Astrocyte (in vitro differentiated cells and primary cell): ENCODE results near the gene SIRT3. TPM values are rescaled to one million over a fixed set of nuclear protein-coding genes. Genes with fewer than 3 reads are reported as not detected.
A peak's percentile ranks its signal among the peaks of the same experiment; 100 is the strongest.
"Not testable (repeated sequence)": the region's sequence is repeated elsewhere in the genome, so short reads cannot be mapped to it uniquely, and the experiment has no call there.

Experiments used
- DNase-seq: peaks from one replicate; pipeline ENCODE4 v3.0.0-alpha.2; 2010; ENCODE audit warnings: low read depth
- FAIRE-seq: peaks from 2 replicates; lab custom pipeline; 2011; peaks lifted over from hg19 to GRCh38; lab: Jason Lieb, UNC
- H2AFZ ChIP-seq: 2 replicates; pipeline ENCODE4 v1.6.0; 2012; ENCODE audit warnings: low read depth, low read length, inconsistent platforms
- H3K27ac ChIP-seq: 2 replicates; pipeline ENCODE4 v1.5.1; 2011; ENCODE audit warnings: low read depth, low read length, inconsistent platforms
- H3K27me3 ChIP-seq: 2 replicates; pipeline ENCODE4 v1.6.0; 2011; ENCODE audit warnings: low read length, inconsistent platforms; ENCODE audit not compliant: insufficient read depth
- H3K36me3 ChIP-seq: 2 replicates; pipeline ENCODE4 v1.5.1; 2011; ENCODE audit warnings: low read length, inconsistent platforms; ENCODE audit not compliant: insufficient read depth
- H3K4me1 ChIP-seq: 2 replicates; pipeline ENCODE4 v1.5.1; 2011; ENCODE audit warnings: low read length, inconsistent platforms; ENCODE audit not compliant: insufficient read depth
- H3K4me2 ChIP-seq: 2 replicates; pipeline ENCODE4 v1.6.0; 2012; ENCODE audit warnings: low read length, inconsistent platforms
- H3K4me3 ChIP-seq: 2 replicates; pipeline ENCODE4 v1.5.1; 2011; ENCODE audit warnings: low read depth, mild to moderate bottlenecking, low read length, inconsistent platforms; ENCODE audit not compliant: insufficient read depth
- H3K79me2 ChIP-seq: 2 replicates; pipeline ENCODE4 v1.6.0; 2012; ENCODE audit warnings: mild to moderate bottlenecking, low read length, inconsistent platforms; ENCODE audit not compliant: insufficient read depth
- H3K9ac ChIP-seq: 2 replicates; pipeline ENCODE4 v1.6.0; 2012; ENCODE audit warnings: mild to moderate bottlenecking, low read length, inconsistent platforms
- H3K9me3 ChIP-seq: 2 replicates; pipeline ENCODE4 v1.5.1; 2012; ENCODE audit warnings: low read depth, mild to moderate bottlenecking, low read length, inconsistent platforms; ENCODE audit not compliant: insufficient read depth
- H4K20me1 ChIP-seq: 2 replicates; pipeline ENCODE4 v1.6.0; 2012; ENCODE audit warnings: low read length, inconsistent platforms; ENCODE audit not compliant: insufficient read depth
- H3K27ac Mint-ChIP-seq: one replicate; pipeline ENCODE4 v1.8.0; 2021; ENCODE audit warnings: mild to moderate bottlenecking, mixed read lengths; ENCODE audit not compliant: unreplicated experiment
- H3K27me3 Mint-ChIP-seq: one replicate; pipeline ENCODE4 v1.8.0; 2021; ENCODE audit warnings: low read depth, mixed read lengths; ENCODE audit not compliant: unreplicated experiment
- H3K36me3 Mint-ChIP-seq: one replicate; pipeline ENCODE4 v1.8.0; 2021; ENCODE audit warnings: low read depth, mixed read lengths; ENCODE audit not compliant: unreplicated experiment
- H3K4me1 Mint-ChIP-seq: one replicate; pipeline ENCODE4 v1.8.0; 2021; ENCODE audit warnings: low read depth, mixed read lengths; ENCODE audit not compliant: unreplicated experiment
- H3K4me3 Mint-ChIP-seq: one replicate; pipeline ENCODE4 v1.8.0; 2021; ENCODE audit warnings: mild to moderate bottlenecking, moderate library complexity, mixed read lengths; ENCODE audit not compliant: unreplicated experiment
- H3K9me3 Mint-ChIP-seq: one replicate; pipeline ENCODE4 v1.8.0; 2021; ENCODE audit warnings: mild to moderate bottlenecking, mixed read lengths; ENCODE audit not compliant: unreplicated experiment
- EZH2 ChIP-seq: IDR thresholded peaks from 2 replicates; pipeline ENCODE4 v1.6.1; 2012; ENCODE audit warnings: mild to moderate bottlenecking, low read length, inconsistent platforms; ENCODE audit not compliant: insufficient read depth
- total RNA-seq: library from RNA; stranded (reverse); gene quantifications from 2 replicates; pipeline ENCODE4 v1.2.1, GENCODE V29; 2021
- TF ChIP-seq, protein P1 (sequence below): IDR thresholded peaks from 2 replicates; pipeline ENCODE4 v1.5.1; 2011; ENCODE audit warnings: low read depth, mild to moderate bottlenecking, inconsistent platforms, low read length, moderate library complexity; ENCODE audit not compliant: insufficient read depth

SIRT3 gene
- total RNA-seq, 1 donor from 2014 or later, result 10.9 TPM

DNA sequence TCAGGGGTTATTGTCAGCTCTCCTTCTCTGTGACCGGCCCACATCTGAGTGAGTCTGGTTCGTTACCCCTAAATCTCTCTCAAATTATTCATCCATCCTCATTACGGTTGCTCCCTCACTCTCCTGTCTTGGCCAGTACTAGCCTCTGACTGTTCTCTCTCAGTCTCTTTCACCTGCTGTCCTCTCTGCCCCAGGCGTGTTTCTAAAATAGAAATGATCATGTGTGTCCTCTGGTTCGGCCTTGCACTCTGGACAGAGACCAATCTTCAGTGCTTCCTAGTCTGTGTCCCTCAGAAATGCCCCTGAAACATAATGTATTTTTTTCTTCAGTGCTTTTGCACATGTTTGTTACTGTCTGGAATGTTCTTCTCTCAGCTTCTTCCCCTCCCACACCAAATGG, 5.5 kb upstream of the SIRT3 start:
- no peak for TF ChIP-seq EZH2
- TF ChIP-seq, protein P1, sequence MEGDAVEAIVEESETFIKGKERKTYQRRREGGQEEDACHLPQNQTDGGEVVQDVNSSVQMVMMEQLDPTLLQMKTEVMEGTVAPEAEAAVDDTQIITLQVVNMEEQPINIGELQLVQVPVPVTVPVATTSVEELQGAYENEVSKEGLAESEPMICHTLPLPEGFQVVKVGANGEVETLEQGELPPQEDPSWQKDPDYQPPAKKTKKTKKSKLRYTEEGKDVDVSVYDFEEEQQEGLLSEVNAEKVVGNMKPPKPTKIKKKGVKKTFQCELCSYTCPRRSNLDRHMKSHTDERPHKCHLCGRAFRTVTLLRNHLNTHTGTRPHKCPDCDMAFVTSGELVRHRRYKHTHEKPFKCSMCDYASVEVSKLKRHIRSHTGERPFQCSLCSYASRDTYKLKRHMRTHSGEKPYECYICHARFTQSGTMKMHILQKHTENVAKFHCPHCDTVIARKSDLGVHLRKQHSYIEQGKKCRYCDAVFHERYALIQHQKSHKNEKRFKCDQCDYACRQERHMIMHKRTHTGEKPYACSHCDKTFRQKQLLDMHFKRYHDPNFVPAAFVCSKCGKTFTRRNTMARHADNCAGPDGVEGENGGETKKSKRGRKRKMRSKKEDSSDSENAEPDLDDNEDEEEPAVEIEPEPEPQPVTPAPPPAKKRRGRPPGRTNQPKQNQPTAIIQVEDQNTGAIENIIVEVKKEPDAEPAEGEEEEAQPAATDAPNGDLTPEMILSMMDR, result no peak

DNA sequence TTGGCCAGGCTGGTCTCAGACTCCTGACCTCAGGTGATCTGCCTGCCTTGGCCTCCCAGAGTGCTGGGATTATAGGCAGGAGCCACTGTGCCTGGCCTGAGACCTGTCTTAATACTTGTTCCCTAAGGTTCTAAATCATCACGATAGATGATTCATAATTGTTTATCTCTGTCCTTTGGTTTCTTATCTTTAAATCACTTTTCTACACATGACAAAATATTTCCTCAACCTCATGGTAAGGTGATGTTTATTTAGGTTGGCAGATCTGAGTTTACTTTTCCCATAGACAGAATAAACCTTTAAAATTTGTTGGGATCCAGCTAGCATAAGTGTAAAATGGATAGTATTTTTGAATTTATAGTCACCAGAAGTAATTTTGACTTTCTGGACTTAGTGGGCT, 4.2 kb upstream of the SIRT3 start:
- no peak overlapping the region for H3K27ac Mint-ChIP-seq
- Histone ChIP-seq H3K4me2 (no peak overlapping the region), H3K27ac (no peak overlapping the region), H3K4me3 (no peak overlapping the region), H3K9me3 (no peaks in the 10 kb centered on the region), H3K36me3 (peaks cover 25% of the 10 kb centered on the region), H4K20me1 (peaks cover 53% of the 10 kb centered on the region), H2AFZ (no peak overlapping the region), H3K9ac (no peak overlapping the region), H3K79me2 (peaks cover 65% of the 10 kb centered on the region), H3K4me1 (peaks cover 3% of the 10 kb centered on the region), H3K27me3 (no peaks in the 10 kb centered on the region)
- peaks cover 11% of the 10 kb centered on the region for H3K4me1 Mint-ChIP-seq
- FAIRE-seq (no peak), DNase-seq (no peak)
- H3K9me3 Mint-ChIP-seq, result no peaks in the 10 kb centered on the region
- no peak for TF ChIP-seq EZH2
- no peak overlapping the region for H3K4me3 Mint-ChIP-seq
- no peaks in the 10 kb centered on the region for H3K27me3 Mint-ChIP-seq
- peaks cover 10% of the 10 kb centered on the region for H3K36me3 Mint-ChIP-seq

More for the DNA sequence above, 5.5 kb upstream of the SIRT3 start:
- Histone ChIP-seq H3K27ac (no peak overlapping the region), H3K4me1 (no peaks in the 10 kb centered on the region), H3K36me3 (peaks cover 34% of the 10 kb centered on the region), H3K9ac (no peak overlapping the region), H3K9me3 (no peaks in the 10 kb centered on the region), H4K20me1 (peaks cover 64% of the 10 kb centered on the region), H3K27me3 (no peaks in the 10 kb centered on the region), H3K4me2 (no peak overlapping the region), H2AFZ (no peak overlapping the region), H3K79me2 (peaks cover 65% of the 10 kb centered on the region), H3K4me3 (no peak overlapping the region)
- peaks cover 11% of the 10 kb centered on the region for H3K4me1 Mint-ChIP-seq
- H3K4me3 Mint-ChIP-seq, result no peak overlapping the region
- H3K9me3 Mint-ChIP-seq, result no peaks in the 10 kb centered on the region
- no peaks in the 10 kb centered on the region for H3K27me3 Mint-ChIP-seq
- FAIRE-seq (no peak), DNase-seq (no peak)
- H3K36me3 Mint-ChIP-seq, result peaks cover 13% of the 10 kb centered on the region
- H3K27ac Mint-ChIP-seq, result no peak overlapping the region

DNA sequence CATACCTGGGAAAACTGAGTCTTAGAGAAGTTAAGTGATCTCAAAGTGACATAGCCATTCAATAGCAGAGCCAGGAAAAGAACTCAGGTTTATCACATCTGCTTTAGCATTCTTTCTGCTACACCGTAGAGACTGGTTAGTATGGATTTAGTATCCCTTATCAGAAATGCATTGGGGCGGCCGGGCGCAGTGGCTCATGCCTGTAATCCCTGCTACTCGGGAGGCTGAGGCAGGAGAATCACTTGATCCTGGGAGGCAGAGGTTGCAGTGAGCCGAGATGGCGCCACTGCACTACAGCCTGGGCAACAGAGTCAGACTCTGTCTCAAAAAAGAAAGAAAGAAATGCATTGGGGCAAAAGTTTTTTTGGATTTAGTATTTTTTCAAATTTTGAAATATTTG, 2.2 kb upstream of the SIRT3 start:
- H3K9me3 Mint-ChIP-seq, DNase-seq, H3K4me3 ChIP-seq, H3K36me3 ChIP-seq, H3K36me3 Mint-ChIP-seq, H2AFZ ChIP-seq, H3K27me3 Mint-ChIP-seq, H3K27ac Mint-ChIP-seq, H3K27me3 ChIP-seq, H3K27ac ChIP-seq, H3K9me3 ChIP-seq, H3K4me1 ChIP-seq, FAIRE-seq: not testable (repeated sequence)
- Mint-ChIP-seq H3K4me3 (peak overlapping the region; percentile 95), H3K4me1 (peaks cover 11% of the 10 kb centered on the region)
- H3K79me2 ChIP-seq, result peaks cover 64% of the 10 kb centered on the region
- peaks cover 40% of the 10 kb centered on the region for H4K20me1 ChIP-seq
- H3K4me2 ChIP-seq, result peak overlapping the region; percentile 96
- peak overlapping the region; percentile 97 for H3K9ac ChIP-seq
